Sigmoid colon (tissue), 7 donors: ENCODE data around the gene CLCNKA. TPM values are rescaled to one million over a fixed set of nuclear protein-coding genes. Genes with fewer than 3 reads are reported as not detected.
"Not testable (repeated sequence)": the region's sequence is repeated elsewhere in the genome, so short reads cannot be mapped to it uniquely, and the experiment has no call there.

Experiments
- DNase-seq: peaks from one replicate; pipeline ENCODE4 v3.0.0-alpha.2; 2019
- H3K27ac ChIP-seq, 4 donors: fragments of 200-600 bp; sonication (generic); one replicate each; pipeline ENCODE4 v1.5.1; 2016 to 2019; ENCODE audit warnings: mild to moderate bottlenecking in 1 of 4
- H3K27me3 ChIP-seq, 3 donors: fragments of 200-600 bp; sonication (generic); one replicate each; pipeline ENCODE4 v1.5.1; 2019; ENCODE audit warnings: mild to moderate bottlenecking in 1 of 3
- H3K36me3 ChIP-seq, 4 donors: fragments of 200-600 bp; sonication (generic); one replicate each; pipeline ENCODE4 v1.5.1; 2016 to 2019
- H3K4me1 ChIP-seq, 4 donors: fragments of 200-600 bp; sonication (generic); one replicate each; pipeline ENCODE4 v1.5.1; 2017 to 2019
- H3K4me3 ChIP-seq, 4 donors: fragments of 200-600 bp; sonication (generic); one replicate each; pipeline ENCODE4 v1.5.1; 2017 to 2019; ENCODE audit warnings: mild to moderate bottlenecking in 2 of 4, moderate library complexity in 1 of 4
- H3K9me3 ChIP-seq, 4 donors: fragments of 200-600 bp in 3 of 4; sonication (generic) in 3 of 4; one replicate each; pipeline versions ENCODE4 v1.5.1 to v1.6.1; 2013 to 2019
- CTCF ChIP-seq, 4 experiments: fragments of 450-650 bp in 3 of 4; fragments of 200-600 bp in 1 of 4; IDR thresholded peaks; one replicate each; pipeline ENCODE4 v1.5.1; 2016 to 2019; ENCODE audit warnings: antibody characterized with exemption in 4 of 4, mild to moderate bottlenecking in 3 of 4, moderate library complexity in 2 of 4
- EP300 ChIP-seq, 4 donors: sonication (generic); formaldehyde crosslinking; IDR thresholded peaks; one replicate each; pipeline ENCODE4 v1.6.1; 2017; ENCODE audit warnings: antibody characterized with exemption in 4 of 4
- POLR2A ChIP-seq, 2 donors: fragments of 450-650 bp; IDR thresholded peaks; one replicate each; pipeline ENCODE4 v1.6.1; 2016; ENCODE audit warnings: antibody characterized with exemption in 2 of 2, mild to moderate bottlenecking in 2 of 2, moderate library complexity in 2 of 2
- POLR2AphosphoS5 ChIP-seq, 4 donors: sonication (generic); formaldehyde crosslinking; IDR thresholded peaks; one replicate each; pipeline ENCODE4 v1.6.1; 2017; ENCODE audit warnings: antibody characterized with exemption in 4 of 4
- WGBS, 2 donors: extraction: QIAGEN DNeasy Blood & Tissue Kit; methylation state at CpG; one replicate each; pipeline ENCODE4 v1.1.7; 2013; 5-methylcytosine and 5-hydroxymethylcytosine counted together
- intact Hi-C: fragments of 100-400 bp; cut with DNase I; formaldehyde crosslinking; loops from one replicate; pipeline ENCODE4 v1.15.1; 2023
- polyA plus RNA-seq, 3 donors: library from polyadenylated mRNA; stranded (reverse); fragments of 200-250 nt; gene quantifications; one replicate each; pipeline ENCODE4 v1.2.3, GENCODE V29; 2013
- total RNA-seq, 4 donors: library from RNA; depleted of rRNA; stranded (reverse); fragments of >200 nt; gene quantifications; one replicate each; pipeline ENCODE4 v1.1.0, GENCODE V29; 2016
- donor health status: healthy with polysubstance abuse.
- donor health status: Bipolar disorder and iron deficiency.
- donor health status: healthy.

CLCNKA gene
- total and polyA plus RNA-seq, 7 donors, result 0.13 to 1.1 TPM; not detected in 5

GRCh38 chr1:15975358-15975804 lies 46.5 kb upstream of the CLCNKA start:
- Histone ChIP-seq H3K4me3 (peak overlapping the region; percentile 68 to 99 (median 84)), H3K36me3 (peaks cover 0 to 18% (median 11%) of the 10 kb centered on the region in 4 donors), H3K27me3 (no peaks in the 10 kb centered on the region), H3K4me1 (peaks cover 0 to 30% (median 16%) of the 10 kb centered on the region in 4 donors), H3K27ac (peak overlapping the region; percentile 77 to 85 (median 83)), H3K9me3 (no peaks in the 10 kb centered on the region)
- intact Hi-C loops, result no loop called here
- TF ChIP-seq POLR2AphosphoS5 (IDR thresholded peaks at IDR 0.05) (no peak), EP300 (IDR thresholded peaks at IDR 0.05) (no peak), POLR2A (IDR thresholded peaks at IDR 0.05) (no peak), CTCF (IDR thresholded peaks at IDR 0.05) (no peak)
- DNase-seq, result no peak
- 1% methylated on average over 47 of the region's 47 CpGs for WGBS, 2 donors

GRCh38 chr1:15975805-15976680 lies 45.8 kb upstream of the CLCNKA start, which contains the start of gene ZBTB17:
ZBTB17 (minus strand) TSS chr1:15976101; CDS start chr1:15948495, 27,606 bp downstream.
- peak within 1 kb of the TSS; percentile 77 to 85 (median 83) for H3K27ac ChIP-seq
- intact Hi-C loops, result no loop called here
- no peak for TF ChIP-seq EP300 (IDR thresholded peaks at IDR 0.05)
- TF ChIP-seq POLR2A (IDR thresholded peaks at IDR 0.05), result peak; percentile 69 to 73
- TF ChIP-seq POLR2AphosphoS5 (IDR thresholded peaks at IDR 0.05), result peak; percentile 87 to 96 (median 92)
- no peaks in the 10 kb centered on the region for H3K27me3 ChIP-seq
- peaks cover 0 to 30% (median 16%) of the 10 kb centered on the region in 4 donors for H3K4me1 ChIP-seq
- no peaks in the 10 kb centered on the region for H3K9me3 ChIP-seq
- H3K36me3 ChIP-seq, result peaks cover 0 to 15% (median 11%) of the 10 kb centered on the region in 4 donors
- DNase-seq, result peak; percentile 97
- WGBS, 2 donors, result 7 to 8% methylated on average over 47 of the region's 47 CpGs
- H3K4me3 ChIP-seq, result peak within 1 kb of the TSS; percentile 68 to 99 (median 84)

- H3K27ac ChIP-seq, H3K27me3 ChIP-seq, H3K9me3 ChIP-seq, H3K4me3 ChIP-seq, DNase-seq, H3K36me3 ChIP-seq, intact Hi-C loops: not testable (repeated sequence)
- WGBS, 2 donors, result 95 to 96% methylated on average over 4 of the region's 4 CpGs
- peaks cover 0 to 30% (median 16%) of the 10 kb centered on the region in 4 donors for H3K4me1 ChIP-seq
Measured at GRCh38 chr1:15977947-15978346, 43.9 kb upstream of the CLCNKA start.

GRCh38 chr1:15981679-15982078 lies 40.2 kb upstream of the CLCNKA start:
- Histone ChIP-seq H3K4me3 (no peak overlapping the region), H3K27ac (no peak overlapping the region), H3K36me3 (no peaks in the 10 kb centered on the region), H3K4me1 (peaks cover 0 to under 1% (median 0%) of the 10 kb centered on the region in 4 donors), H3K27me3 (no peaks in the 10 kb centered on the region), H3K9me3 (peaks cover 0 to 4% (median 0%) of the 10 kb centered on the region in 4 donors)
- TF ChIP-seq POLR2A (IDR thresholded peaks at IDR 0.05), result no peak
- TF ChIP-seq EP300 (IDR thresholded peaks at IDR 0.05), result no peak
- TF ChIP-seq POLR2AphosphoS5 (IDR thresholded peaks at IDR 0.05), result no peak
- TF ChIP-seq CTCF (IDR thresholded peaks at IDR 0.05), result no peak
- WGBS, 2 donors, result 85 to 94% methylated on average over 3 of the region's 3 CpGs
- intact Hi-C loops, result no loop called here
- no peak for DNase-seq

GRCh38 chr1:15983275-15983674 lies 38.6 kb upstream of the CLCNKA start:
- Histone ChIP-seq H3K27me3 (no peaks in the 10 kb centered on the region), H3K9me3 (peaks cover 0 to 4% (median 0%) of the 10 kb centered on the region in 4 donors), H3K27ac (no peak overlapping the region), H3K4me1 (no peaks in the 10 kb centered on the region), H3K4me3 (no peak overlapping the region), H3K36me3 (no peaks in the 10 kb centered on the region)
- 47 to 52% methylated on average over 1 of the region's 1 CpG for WGBS, 2 donors
- DNase-seq, result no peak
- intact Hi-C loops, result no loop called here
- TF ChIP-seq CTCF (IDR thresholded peaks at IDR 0.05), result no peak
- no peak for TF ChIP-seq EP300 (IDR thresholded peaks at IDR 0.05)
- no peak for TF ChIP-seq POLR2A (IDR thresholded peaks at IDR 0.05)
- no peak for TF ChIP-seq POLR2AphosphoS5 (IDR thresholded peaks at IDR 0.05)
